Upper lobe of left lung (tissue), 4 donors: ENCODE results near the gene CUL2.

ENCODE experiments used
- CTCF ChIP-seq, 6 experiments: fragments of 450-650 bp in 4 of 6; fragments of 200-600 bp in 2 of 6; sonication (generic) in 2 of 6; IDR thresholded peaks; one replicate each; pipeline ENCODE4 v1.5.1; 2016 to 2019; ENCODE audit warnings: antibody characterized with exemption in 6 of 6
- EP300 ChIP-seq, 4 donors: sonication (generic); formaldehyde crosslinking; IDR thresholded peaks; one replicate each; pipeline ENCODE4 v1.5.1; 2017; ENCODE audit warnings: antibody characterized with exemption in 4 of 4, control low read depth in 2 of 4
- POLR2A ChIP-seq, 4 donors: fragments of 450-650 bp; IDR thresholded peaks; one replicate each; pipeline ENCODE4 v1.5.1; 2016 to 2017; ENCODE audit warnings: antibody characterized with exemption in 4 of 4, mild to moderate bottlenecking in 2 of 4
- POLR2AphosphoS5 ChIP-seq, 2 donors: sonication (generic); formaldehyde crosslinking; IDR thresholded peaks; one replicate each; pipeline ENCODE4 v1.5.1; 2017; ENCODE audit warnings: antibody characterized with exemption in 2 of 2

GRCh38 chr10:35056686-35057085, 33.5 kb downstream of the CUL2 start:
- no peak for TF ChIP-seq CTCF (IDR thresholded peaks at IDR 0.05)
- no peak for TF ChIP-seq EP300 (IDR thresholded peaks at IDR 0.05)
- no peak for TF ChIP-seq POLR2A (IDR thresholded peaks at IDR 0.05)
- no peak for TF ChIP-seq POLR2AphosphoS5 (IDR thresholded peaks at IDR 0.05)
